ENCODE data around the gene OR1Q1. TPM values are rescaled to one million over a fixed set of nuclear protein-coding genes. Genes with fewer than 3 reads are reported as not detected.

OR1Q1 gene
- total RNA-seq, 1 experiment from 2014 or later: not detected

- TF ChIP-seq NR2C2 (CRISPR knock-in tag; IDR thresholded peaks at IDR 0.05): no peak
- no peak for TF ChIP-seq CTCF (IDR thresholded peaks at IDR 0.05)
- no peak for TF ChIP-seq ZNF263 (CRISPR knock-in tag; IDR thresholded peaks at IDR 0.05; ENCODE audit: low read depth)
- no peak for TF ChIP-seq ZNF416 (CRISPR knock-in tag; IDR thresholded peaks at IDR 0.05)
- no peak for TF ChIP-seq MXD4 (CRISPR knock-in tag; IDR thresholded peaks at IDR 0.05; ENCODE audit: borderline replicate concordance)
- TF ChIP-seq HMGA2 (CRISPR knock-in tag; IDR thresholded peaks at IDR 0.05): no peak
- TF ChIP-seq FOXP1 (CRISPR knock-in tag; IDR thresholded peaks at IDR 0.05; ENCODE audit: borderline replicate concordance): no peak
- DNase-seq (ENCODE audit: low spot score) (no peak), ATAC-seq (no peak)
- Mint-ChIP-seq H3K9me3 (peaks cover 79% of the 10 kb centered on the region), H3K27ac (no peak overlapping the region), H3K4me1 (no peaks in the 10 kb centered on the region), H3K27me3 (ENCODE audit: low read depth) (peaks cover 25% of the 10 kb centered on the region), H3K4me3 (no peak overlapping the region), H3K36me3 (peaks cover 46% of the 10 kb centered on the region)
- ChIA-PET POLR2A (no interaction called here), CTCF (no interaction called here)
Observed at GRCh38 chr9:122572456-122572855, 42.1 kb upstream of the OR1Q1 start.

- Mint-ChIP-seq H3K27ac (no peak overlapping the region), H3K4me1 (no peaks in the 10 kb centered on the region), H3K27me3 (ENCODE audit: low read depth) (no peaks in the 10 kb centered on the region), H3K36me3 (peaks cover 19% of the 10 kb centered on the region), H3K4me3 (no peak overlapping the region), H3K9me3 (peaks cover 57% of the 10 kb centered on the region)
- DNase-seq (ENCODE audit: low spot score) (no peak), ATAC-seq (no peak)
- CTCF ChIA-PET: no interaction called here
- no peak for TF ChIP-seq IRF1 (CRISPR knock-in tag; IDR thresholded peaks at IDR 0.05)
- TF ChIP-seq ERG (CRISPR knock-in tag; IDR thresholded peaks at IDR 0.05): no peak
- no peak for TF ChIP-seq ZNF232 (CRISPR knock-in tag; IDR thresholded peaks at IDR 0.05)
- no peak for TF ChIP-seq STAT6 (CRISPR knock-in tag; conservative IDR thresholded peaks at IDR 0.05; ENCODE audit: low read depth)
- no peak for TF ChIP-seq ZNF423 (CRISPR knock-in tag; IDR thresholded peaks at IDR 0.05)
- no peak for TF ChIP-seq JUN (CRISPR knock-in tag; IDR thresholded peaks at IDR 0.05)
- no peak for TF ChIP-seq RELA (CRISPR knock-in tag; IDR thresholded peaks at IDR 0.05; ENCODE audit: borderline replicate concordance)
- no peak for TF ChIP-seq FOXJ3 (CRISPR knock-in tag; IDR thresholded peaks at IDR 0.05; ENCODE audit: borderline replicate concordance)
- TF ChIP-seq MAX (CRISPR knock-in tag; IDR thresholded peaks at IDR 0.05): no peak
- no peak for TF ChIP-seq ZNF317 (CRISPR knock-in tag; IDR thresholded peaks at IDR 0.05; ENCODE audit: borderline replicate concordance, low read depth)
- TF ChIP-seq USF1 (CRISPR knock-in tag; IDR thresholded peaks at IDR 0.05): no peak
- TF ChIP-seq CBFB (CRISPR knock-in tag; IDR thresholded peaks at IDR 0.05; ENCODE audit: low read depth): no peak
- no peak for TF ChIP-seq SP1 (CRISPR knock-in tag; conservative IDR thresholded peaks at IDR 0.05)
- no peak for TF ChIP-seq ZNF396 (CRISPR knock-in tag; IDR thresholded peaks at IDR 0.05; ENCODE audit: borderline replicate concordance)
- TF ChIP-seq CREB1 (CRISPR knock-in tag; IDR thresholded peaks at IDR 0.05): no peak
- TF ChIP-seq E2F5 (CRISPR knock-in tag; IDR thresholded peaks at IDR 0.05): no peak
- no peak for TF ChIP-seq HMGXB4 (CRISPR knock-in tag; IDR thresholded peaks at IDR 0.05)
- no peak for TF ChIP-seq JAZF1 (CRISPR knock-in tag; IDR thresholded peaks at IDR 0.05)
- POLR2A ChIA-PET: no interaction called here
Observed at GRCh38 chr9:122579874-122580273, 34.7 kb upstream of the OR1Q1 start.

Measured in WTC11 (cell line).